ENCODE measurements around the gene GPRIN3.

Gene GPRIN3

GRCh38 chr4:89249313-89249712, 58.3 kb downstream of the GPRIN3 start:
- no peak for DNase-seq (ENCODE audit: low read depth in 1 of 2, low spot score in 1 of 2)
- TF ChIP-seq CTCF (IDR thresholded peaks at IDR 0.05; ENCODE audit: insufficient read depth, low read length) (no peak), SPI1 (IDR thresholded peaks at IDR 0.05; ENCODE audit: borderline replicate concordance, low read depth) (no peak), POLR2AphosphoS5 (IDR thresholded peaks at IDR 0.05; ENCODE audit: low read depth) (no peak), REST (IDR thresholded peaks at IDR 0.05; ENCODE audit: insufficient replicate concordance, low read depth) (no peak), GABPA (IDR thresholded peaks at IDR 0.05; ENCODE audit: low read depth) (no peak)
- Histone ChIP-seq H3K27me3 (ENCODE audit: insufficient read depth, poor library complexity, severe bottlenecking) (no peaks in the 10 kb centered on the region), H3K27ac (replicated peaks) (no peak overlapping the region), H3K4me3 (replicated peaks; ENCODE audit: insufficient read depth, low read length) (no peak overlapping the region)

- H3K27me3 ChIP-seq (ENCODE audit: insufficient read depth, poor library complexity, severe bottlenecking): no peaks in the 10 kb centered on the region
- no peak overlapping the region for H3K4me3 ChIP-seq (replicated peaks; ENCODE audit: insufficient read depth, low read length)
- TF ChIP-seq POLR2AphosphoS5 (IDR thresholded peaks at IDR 0.05; ENCODE audit: low read depth) (no peak), REST (IDR thresholded peaks at IDR 0.05; ENCODE audit: insufficient replicate concordance, low read depth) (no peak), GABPA (IDR thresholded peaks at IDR 0.05; ENCODE audit: low read depth) (no peak), CTCF (IDR thresholded peaks at IDR 0.05; ENCODE audit: insufficient read depth, low read length) (no peak), SPI1 (IDR thresholded peaks at IDR 0.05; ENCODE audit: borderline replicate concordance, low read depth) (no peak)
- no peak for DNase-seq (ENCODE audit: low read depth in 1 of 2, low spot score in 1 of 2)
- no peak overlapping the region for H3K27ac ChIP-seq (replicated peaks)
These were observed 58.7 kb downstream of the GPRIN3 start for GRCh38 chr4:89248879-89249281.

GRCh38 chr4:89247951-89248350, 59.6 kb downstream of the GPRIN3 start:
- Histone ChIP-seq H3K27me3 (ENCODE audit: insufficient read depth, poor library complexity, severe bottlenecking) (no peaks in the 10 kb centered on the region), H3K27ac (replicated peaks) (no peak overlapping the region), H3K4me3 (replicated peaks; ENCODE audit: insufficient read depth, low read length) (no peak overlapping the region)
- DNase-seq (ENCODE audit: low read depth in 1 of 2, low spot score in 1 of 2): no peak
- TF ChIP-seq SPI1 (IDR thresholded peaks at IDR 0.05; ENCODE audit: borderline replicate concordance, low read depth) (no peak), POLR2AphosphoS5 (IDR thresholded peaks at IDR 0.05; ENCODE audit: low read depth) (no peak), REST (IDR thresholded peaks at IDR 0.05; ENCODE audit: insufficient replicate concordance, low read depth) (no peak), CTCF (IDR thresholded peaks at IDR 0.05; ENCODE audit: insufficient read depth, low read length) (no peak), GABPA (IDR thresholded peaks at IDR 0.05; ENCODE audit: low read depth) (no peak)

Measured in HL-60 (cell line).